HepG2 (cell line): ENCODE measurements around the gene AK8. TPM values are rescaled to one million over a fixed set of nuclear protein-coding genes. Genes with fewer than 3 reads are reported as not detected.

Experiments used
- ATAC-seq: fragments of 200-7000 bp; cut with Tn5 transposase; 3 replicates; pipeline ENCODE4 v1.9.1; 2020; ENCODE audit warnings: mild to moderate bottlenecking, moderate library complexity
- BruUV-seq: library from RNA; stranded (reverse); fragments of 400-500 nt; replicated peaks from 2 replicates; lab custom pipeline; 2021; lab: Mats Ljungman, UMichigan
- CTCF ChIA-PET: fragments of 300-600 bp; formaldehyde crosslinking; extraction: SDS; loops from one replicate; lab custom pipeline; 2021; ENCODE audit warnings: low total read pairs, inconsistent platforms, low intra/inter-chr PET ratio; lab: Yijun Ruan, JAX
- POLR2A ChIA-PET: fragments of 350-600 bp; sonication (Branson Sonifier 250); formaldehyde crosslinking; loops from one replicate; lab custom pipeline; 2020; ENCODE audit warnings: antibody characterized with exemption, inconsistent platforms; lab: Yijun Ruan, JAX
- DNase-seq: peaks from one replicate; pipeline ENCODE4 v3.0.0-alpha.2; 2015; ENCODE audit warnings: low spot score
- FAIRE-seq: peaks from 3 replicates; lab custom pipeline; 2011; peaks lifted over from hg19 to GRCh38; lab: Jason Lieb, UNC
- H2AFZ ChIP-seq: one replicate; pipeline ENCODE4 v1.6.1; 2011; ENCODE audit warnings: low read length, inconsistent platforms
- H3K27ac ChIP-seq: fragments of 300-600 bp; 3 replicates; pipeline ENCODE4 v1.8.0; 2011; ENCODE audit warnings: mixed run types, mild to moderate bottlenecking, mixed read lengths, low read length, inconsistent platforms; ENCODE audit not compliant: insufficient read depth; ENCODE audit errors: extremely low read length
- H3K27me3 ChIP-seq, 2 experiments: fragments of 200-600 bp in 1 of 2; 2 replicates in 1 of 2; 3 replicates in 1 of 2; pipeline versions ENCODE4 v1.6.0 to v1.8.0; 2011; ENCODE audit warnings: low read length in 2 of 2, mild to moderate bottlenecking in 2 of 2, moderate library complexity in 2 of 2, inconsistent platforms in 1 of 2; ENCODE audit not compliant: insufficient read depth in 2 of 2, control insufficient read depth in 1 of 2
- H3K36me3 ChIP-seq, 2 experiments: fragments of 200-600 bp in 1 of 2; replicated peaks in 1 of 2; 2 replicates in 1 of 2; 3 replicates in 1 of 2; pipeline versions ENCODE4 v1.5.1 to v1.8.0; 2011; ENCODE audit warnings: low read length in 2 of 2, inconsistent platforms in 1 of 2; ENCODE audit not compliant: insufficient read depth in 2 of 2, control insufficient read depth in 1 of 2
- H3K4me1 ChIP-seq: 2 replicates; pipeline ENCODE4 v1.5.1; 2012; ENCODE audit warnings: low read length, inconsistent platforms; ENCODE audit not compliant: insufficient read depth
- H3K4me2 ChIP-seq: 2 replicates; pipeline ENCODE4 v1.6.0; 2011; ENCODE audit warnings: low read depth, low read length, inconsistent platforms
- H3K4me3 ChIP-seq, 3 experiments: fragments of 200-600 bp in 1 of 3; sonication (generic), shearing (Covaris generic) in 1 of 3; replicated peaks in 1 of 3; 2 replicates each; pipeline ENCODE4 v1.5.1; 2011 to 2016; ENCODE audit warnings: low read length in 3 of 3, inconsistent platforms in 2 of 3, low read depth in 2 of 3, mild to moderate bottlenecking in 2 of 3, control low read depth in 1 of 3, mixed read lengths in 1 of 3; ENCODE audit not compliant: insufficient read depth in 1 of 3
- H3K79me2 ChIP-seq: one replicate; pipeline ENCODE4 v1.6.1; 2011; ENCODE audit warnings: low read length, inconsistent platforms; ENCODE audit not compliant: insufficient read depth
- H3K9ac ChIP-seq: 2 replicates; pipeline ENCODE4 v1.6.0; 2011; ENCODE audit warnings: mild to moderate bottlenecking, low read depth, low read length, inconsistent platforms; ENCODE audit not compliant: insufficient read depth
- H3K9me3 ChIP-seq: 2 replicates; pipeline ENCODE4 v1.5.1; 2012; ENCODE audit warnings: mild to moderate bottlenecking, low read length
- H4K20me1 ChIP-seq: 2 replicates; pipeline ENCODE4 v1.6.0; 2011; ENCODE audit warnings: inconsistent platforms, mild to moderate bottlenecking, low read length, moderate library complexity; ENCODE audit not compliant: insufficient read depth
- ARID2 ChIP-seq: sonication (generic); formaldehyde crosslinking; IDR thresholded peaks from 2 replicates; pipeline ENCODE4 v1.8.1; 2022; ENCODE audit warnings: mild to moderate bottlenecking, missing genetic modification reagents, borderline replicate concordance
- KLF16 ChIP-seq, 2 experiments: sonication (generic) in 1 of 2; formaldehyde crosslinking in 1 of 2; IDR thresholded peaks; 2 replicates each; pipeline versions ENCODE4 v1.6.1 to v1.8.0; 2016 to 2023; ENCODE audit warnings: missing genetic modification reagents in 2 of 2, missing compliant biosample characterization in 1 of 2
- MTERF4 ChIP-seq: sonication (generic); formaldehyde crosslinking; IDR thresholded peaks from 2 replicates; pipeline ENCODE4 v1.8.0; 2023; ENCODE audit warnings: mild to moderate bottlenecking, missing genetic modification reagents
- MZF1 ChIP-seq: sonication (generic); formaldehyde crosslinking; IDR thresholded peaks from 2 replicates; pipeline ENCODE4 v1.8.1; 2023; ENCODE audit warnings: mild to moderate bottlenecking, missing genetic modification reagents, borderline replicate concordance
- RARA ChIP-seq: IDR thresholded peaks from 2 replicates; pipeline ENCODE4 v1.6.1; 2016; ENCODE audit warnings: missing genetic modification reagents, missing compliant biosample characterization
- TRIM24 ChIP-seq: sonication (generic); formaldehyde crosslinking; IDR thresholded peaks from 2 replicates; pipeline ENCODE4 v1.8.0; 2022; ENCODE audit warnings: mild to moderate bottlenecking, missing genetic modification reagents
- TSC22D2 ChIP-seq: sonication (generic); formaldehyde crosslinking; IDR thresholded peaks from 2 replicates; pipeline ENCODE4 v1.5.1; 2020; ENCODE audit warnings: missing genetic modification reagents, mild to moderate bottlenecking, borderline replicate concordance
- ZFP82 ChIP-seq: sonication (generic); formaldehyde crosslinking; IDR thresholded peaks from 2 replicates; pipeline ENCODE4 v1.5.1; 2020; ENCODE audit warnings: mild to moderate bottlenecking, missing genetic modification reagents, borderline replicate concordance
- ZMYM4 ChIP-seq: sonication (generic); formaldehyde crosslinking; IDR thresholded peaks from 2 replicates; pipeline ENCODE4 v1.8.1; 2023; ENCODE audit warnings: mild to moderate bottlenecking, missing genetic modification reagents
- ZNF543 ChIP-seq: sonication (generic); formaldehyde crosslinking; IDR thresholded peaks from 2 replicates; pipeline ENCODE4 v1.4.0; 2020; ENCODE audit warnings: mild to moderate bottlenecking, missing genetic modification reagents
- ZNF782 ChIP-seq: sonication (generic); formaldehyde crosslinking; IDR thresholded peaks from 2 replicates; pipeline ENCODE4 v1.4.0; 2020; ENCODE audit warnings: missing genetic modification reagents, mild to moderate bottlenecking, borderline replicate concordance
- WGBS: methylation state at CpG from one replicate; pipeline ENCODE4 v1.1.6; 2017; ENCODE audit warnings: low lambda C conversion rate; 5-methylcytosine and 5-hydroxymethylcytosine counted together
- in situ Hi-C: cut with HindIII; loops from 2 replicates; pipeline ENCODE4 v1.10.0; 2017; ENCODE audit warnings: low pct_unique_long_range_greater_than_20kb; ENCODE audit not compliant: extremely low pct_ligation_motif_present
- intact Hi-C: fragments of 100-400 bp; cut with micrococcal nuclease; formaldehyde crosslinking; loops from one replicate; pipeline ENCODE4 v1.10.0; 2022; ENCODE audit not compliant: unreplicated experiment
- polyA plus RNA-seq, 8 experiments: library from polyadenylated mRNA; depleted of rRNA in 3 of 8; stranded (reverse) in 7 of 8; unstranded in 1 of 8; fragments of >200 nt; fragmentation: Illumina TruSeq in 4 of 8; extraction: Trizol in 4 of 8; gene quantifications; 2 replicates each; pipeline versions ENCODE4 v1.2.1 to v1.2.3, GENCODE V29; 2011 to 2016; ENCODE audit warnings: low read depth in 4 of 8, missing spikeins in 1 of 8, mixed read lengths in 1 of 8; ENCODE audit not compliant: insufficient read depth in 1 of 8
- total RNA-seq, 5 experiments: library from RNA; depleted of rRNA; stranded (reverse); fragments of >200 nt; fragmentation: Illumina TruSeq; extraction: Trizol; gene quantifications; 2 replicates each; pipeline ENCODE4 v1.2.3, GENCODE V29; 2016; ENCODE audit warnings: low read depth in 1 of 5
- TF ChIP-seq, protein P1 (sequence below): sonication (generic); formaldehyde crosslinking; IDR thresholded peaks from 2 replicates; pipeline ENCODE4 v1.4.0; 2020; ENCODE audit warnings: mild to moderate bottlenecking, missing genetic modification reagents, borderline replicate concordance
- TF ChIP-seq, protein P2 (sequence below): sonication (generic); formaldehyde crosslinking; IDR thresholded peaks from 2 replicates; pipeline ENCODE4 v1.5.0; 2020; ENCODE audit warnings: missing genetic modification reagents
- TF ChIP-seq, protein P3 (sequence below): sonication (generic); formaldehyde crosslinking; IDR thresholded peaks from 2 replicates; pipeline ENCODE4 v1.4.0; 2020; ENCODE audit warnings: missing genetic modification reagents

Gene AK8
- total and polyA plus RNA-seq, 2 of the 13 experiments (the other 11 are each of a cell fraction or from before 2014, with no cell fraction given) = 0.11 TPM; not detected in 1

DNA sequence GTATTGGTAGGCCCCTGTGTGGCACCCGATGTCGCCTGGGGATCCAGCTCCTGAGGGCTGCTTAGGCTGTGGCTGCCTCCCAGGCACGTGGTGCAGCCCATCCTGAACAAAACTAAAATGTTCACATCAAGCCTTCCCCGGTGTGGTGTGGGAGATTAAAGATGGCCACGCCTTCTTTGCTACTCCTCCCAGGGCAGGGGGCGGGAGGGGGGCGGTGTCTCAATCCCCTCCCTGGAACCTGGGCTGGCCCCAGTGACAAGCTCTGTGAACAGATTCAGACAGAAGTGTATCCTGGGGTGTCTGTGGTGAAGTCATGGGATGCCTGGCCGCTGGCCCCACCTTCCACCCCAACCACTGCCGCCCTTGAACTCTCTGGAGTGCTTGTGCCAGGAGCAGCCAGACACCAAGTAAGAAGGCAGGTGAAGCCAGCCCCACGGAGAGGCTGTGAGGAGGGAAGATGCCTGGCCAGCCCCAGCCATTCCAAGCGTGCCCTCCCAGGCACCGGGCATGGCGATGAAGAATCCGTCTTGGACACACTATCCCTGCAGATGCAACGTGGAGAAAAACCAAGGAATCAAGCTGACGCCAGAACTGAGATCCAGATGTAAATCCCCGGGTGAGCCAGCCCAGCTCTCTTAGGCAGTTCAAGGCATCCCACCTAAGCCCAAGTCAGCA is 75.8 kb downstream of the AK8 start:
- Histone ChIP-seq H4K20me1 (no peaks in the 10 kb centered on the region), H3K27ac (no peak overlapping the region), H3K79me2 (no peaks in the 10 kb centered on the region), H3K27me3 (peaks cover 4 to 51% of the 10 kb centered on the region in 2 experiments; a peak in 4 of 5 replicates), H2AFZ (no peak overlapping the region), H3K4me1 (0 out of 2 replicates have a peak, but pooled peaks cover 7% of the 10 kb centered on the region), H3K9me3 (no peaks in the 10 kb centered on the region), H3K36me3 (no peaks in the 10 kb centered on the region), H3K4me3 (no peak overlapping the region), H3K4me2 (no peak overlapping the region), H3K9ac (no peak overlapping the region)
- ATAC-seq (no peak), DNase-seq (no peak), FAIRE-seq (no peak)
- in situ Hi-C loops = no loop called here
- ChIA-PET POLR2A (no interaction called here), CTCF (no interaction called here)
- WGBS = 27% methylated on average over 5 of the region's 17 CpGs
- BruUV-seq = no TSS peak
- intact Hi-C loops = no loop called here
- TF ChIP-seq, protein P1, sequence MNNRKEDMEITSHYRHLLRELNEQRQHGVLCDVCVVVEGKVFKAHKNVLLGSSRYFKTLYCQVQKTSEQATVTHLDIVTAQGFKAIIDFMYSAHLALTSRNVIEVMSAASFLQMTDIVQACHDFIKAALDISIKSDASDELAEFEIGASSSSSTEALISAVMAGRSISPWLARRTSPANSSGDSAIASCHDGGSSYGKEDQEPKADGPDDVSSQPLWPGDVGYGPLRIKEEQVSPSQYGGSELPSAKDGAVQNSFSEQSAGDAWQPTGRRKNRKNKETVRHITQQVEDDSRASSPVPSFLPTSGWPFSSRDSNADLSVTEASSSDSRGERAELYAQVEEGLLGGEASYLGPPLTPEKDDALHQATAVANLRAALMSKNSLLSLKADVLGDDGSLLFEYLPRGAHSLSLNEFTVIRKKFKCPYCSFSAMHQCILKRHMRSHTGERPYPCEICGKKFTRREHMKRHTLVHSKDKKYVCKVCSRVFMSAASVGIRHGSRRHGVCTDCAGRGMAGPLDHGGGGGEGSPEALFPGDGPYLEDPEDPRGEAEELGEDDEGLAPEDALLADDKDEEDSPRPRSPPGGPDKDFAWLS (CRISPR knock-in tag) = no peak
- no peak for TF ChIP-seq TSC22D2
- no peak for TF ChIP-seq KLF16 (CRISPR knock-in tag; IDR thresholded peaks at IDR 0.05)
- TF ChIP-seq ZNF543 (CRISPR knock-in tag) = no peak
- no peak for TF ChIP-seq MTERF4 (CRISPR knock-in tag)
- TF ChIP-seq MZF1 = no peak
- no peak for TF ChIP-seq ZMYM4 (CRISPR knock-in tag)
- TF ChIP-seq ZFP82 (CRISPR knock-in tag) = no peak
- TF ChIP-seq, protein P2, sequence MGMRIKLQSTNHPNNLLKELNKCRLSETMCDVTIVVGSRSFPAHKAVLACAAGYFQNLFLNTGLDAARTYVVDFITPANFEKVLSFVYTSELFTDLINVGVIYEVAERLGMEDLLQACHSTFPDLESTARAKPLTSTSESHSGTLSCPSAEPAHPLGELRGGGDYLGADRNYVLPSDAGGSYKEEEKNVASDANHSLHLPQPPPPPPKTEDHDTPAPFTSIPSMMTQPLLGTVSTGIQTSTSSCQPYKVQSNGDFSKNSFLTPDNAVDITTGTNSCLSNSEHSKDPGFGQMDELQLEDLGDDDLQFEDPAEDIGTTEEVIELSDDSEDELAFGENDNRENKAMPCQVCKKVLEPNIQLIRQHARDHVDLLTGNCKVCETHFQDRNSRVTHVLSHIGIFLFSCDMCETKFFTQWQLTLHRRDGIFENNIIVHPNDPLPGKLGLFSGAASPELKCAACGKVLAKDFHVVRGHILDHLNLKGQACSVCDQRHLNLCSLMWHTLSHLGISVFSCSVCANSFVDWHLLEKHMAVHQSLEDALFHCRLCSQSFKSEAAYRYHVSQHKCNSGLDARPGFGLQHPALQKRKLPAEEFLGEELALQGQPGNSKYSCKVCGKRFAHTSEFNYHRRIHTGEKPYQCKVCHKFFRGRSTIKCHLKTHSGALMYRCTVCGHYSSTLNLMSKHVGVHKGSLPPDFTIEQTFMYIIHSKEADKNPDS (CRISPR knock-in tag) = no peak
- no peak for TF ChIP-seq ARID2 (CRISPR knock-in tag)
- TF ChIP-seq, protein P3, sequence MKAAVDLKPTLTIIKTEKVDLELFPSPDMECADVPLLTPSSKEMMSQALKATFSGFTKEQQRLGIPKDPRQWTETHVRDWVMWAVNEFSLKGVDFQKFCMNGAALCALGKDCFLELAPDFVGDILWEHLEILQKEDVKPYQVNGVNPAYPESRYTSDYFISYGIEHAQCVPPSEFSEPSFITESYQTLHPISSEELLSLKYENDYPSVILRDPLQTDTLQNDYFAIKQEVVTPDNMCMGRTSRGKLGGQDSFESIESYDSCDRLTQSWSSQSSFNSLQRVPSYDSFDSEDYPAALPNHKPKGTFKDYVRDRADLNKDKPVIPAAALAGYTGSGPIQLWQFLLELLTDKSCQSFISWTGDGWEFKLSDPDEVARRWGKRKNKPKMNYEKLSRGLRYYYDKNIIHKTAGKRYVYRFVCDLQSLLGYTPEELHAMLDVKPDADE (CRISPR knock-in tag) = no peak
- TF ChIP-seq RARA (CRISPR knock-in tag) = no peak
- TF ChIP-seq ZNF782 (CRISPR knock-in tag) = no peak
- no peak for TF ChIP-seq TRIM24 (CRISPR knock-in tag)
